Panc1 (cell line): ENCODE data around the gene RAB43. TPM values are rescaled to one million over a fixed set of nuclear protein-coding genes. Genes with fewer than 3 reads are reported as not detected.

Experiments used
- ATAC-seq: fragments of 200-7000 bp; cut with Tn5 transposase; 2 replicates; pipeline ENCODE4 v1.9.1; 2020; ENCODE audit warnings: mild to moderate bottlenecking, moderate library complexity
- BruUV-seq: library from RNA; stranded (reverse); fragments of 400-500 nt; replicated peaks from 2 replicates; lab custom pipeline; 2021; lab: Mats Ljungman, UMichigan
- CTCF ChIA-PET: fragments of 300-600 bp; sonication (Branson Sonifier 250); formaldehyde crosslinking; loops from one replicate; lab custom pipeline; 2022; ENCODE audit warnings: antibody characterized with exemption; lab: Charles Lee
- POLR2A ChIA-PET: fragments of 300-600 bp; sonication (Branson Sonifier 250); formaldehyde crosslinking; loops from one replicate; lab custom pipeline; 2022; ENCODE audit warnings: antibody characterized with exemption; lab: Charles Lee
- DNase-seq: peaks from one replicate; pipeline ENCODE4 v3.0.0-alpha.2; 2010; ENCODE audit warnings: low read depth, low spot score
- H3K27ac ChIP-seq: 2 replicates; pipeline ENCODE4 v1.5.1; 2011; ENCODE audit warnings: mild to moderate bottlenecking, low read length, inconsistent platforms
- H3K27me3 ChIP-seq: fragments of 200-500 bp; sonication (Bioruptor generic); 2 replicates; pipeline ENCODE4 v1.6.0; 2014; ENCODE audit warnings: low read length, inconsistent platforms; ENCODE audit not compliant: control insufficient read depth, insufficient read depth
- H3K36me3 ChIP-seq: fragments of 200-500 bp; sonication (Bioruptor generic); 2 replicates; pipeline ENCODE4 v1.5.1; 2014; ENCODE audit warnings: inconsistent platforms, mild to moderate bottlenecking, low read length, moderate library complexity; ENCODE audit not compliant: control insufficient read depth, insufficient read depth
- H3K4me1 ChIP-seq: 2 replicates; pipeline ENCODE4 v1.5.1; 2011; ENCODE audit warnings: inconsistent platforms, mild to moderate bottlenecking, low read length, moderate library complexity; ENCODE audit not compliant: control insufficient read depth, insufficient read depth
- H3K4me3 ChIP-seq, 2 experiments: 2 replicates each; pipeline ENCODE4 v1.5.1; 2011 to 2012; ENCODE audit warnings: low read depth in 2 of 2, low read length in 2 of 2, mild to moderate bottlenecking in 2 of 2, inconsistent platforms in 1 of 2, moderate library complexity in 1 of 2
- H3K9me3 ChIP-seq: fragments of 200-500 bp; sonication (Bioruptor generic); 2 replicates; pipeline ENCODE4 v1.5.1; 2014; ENCODE audit warnings: low read depth, mild to moderate bottlenecking, inconsistent platforms, low read length, moderate library complexity; ENCODE audit not compliant: control insufficient read depth, insufficient read depth
- CTCF ChIP-seq: fragments of 450-650 bp; IDR thresholded peaks from 2 replicates; pipeline ENCODE4 v1.5.1; 2017; ENCODE audit warnings: mild to moderate bottlenecking
- POLR2AphosphoS5 ChIP-seq: IDR thresholded peaks from 2 replicates; pipeline ENCODE4 v1.6.1; 2012; ENCODE audit warnings: mild to moderate bottlenecking, low read depth, low read length, moderate library complexity
- REST ChIP-seq, 2 experiments: IDR thresholded peaks; 2 replicates each; pipeline ENCODE4 v1.6.1; 2011 to 2012; ENCODE audit warnings: low read depth in 2 of 2, control low read depth in 1 of 2, low read length in 1 of 2, mild to moderate bottlenecking in 1 of 2, moderate library complexity in 1 of 2; ENCODE audit not compliant: insufficient read depth in 1 of 2
- SIN3A ChIP-seq: IDR thresholded peaks from 2 replicates; pipeline ENCODE4 v1.6.1; 2012; ENCODE audit warnings: low read depth, mild to moderate bottlenecking, low read length, moderate library complexity, borderline replicate concordance; ENCODE audit not compliant: insufficient read depth
- TCF7L2 ChIP-seq: IDR thresholded peaks from 2 replicates; pipeline ENCODE4 v1.6.1; 2011; ENCODE audit warnings: mild to moderate bottlenecking, low read depth, low read length, inconsistent platforms
- in situ Hi-C: cut with HindIII; loops from 2 replicates; pipeline ENCODE4 v1.10.0; 2016; ENCODE audit warnings: low sequenced_read_pairs, low pct_unique_long_range_greater_than_20kb
- intact Hi-C: fragments of 100-400 bp; cut with micrococcal nuclease; formaldehyde crosslinking; loops from one replicate; pipeline ENCODE4 v1.10.0; 2022; ENCODE audit not compliant: unreplicated experiment
- total RNA-seq: library from RNA; stranded (reverse); gene quantifications from one replicate; pipeline ENCODE4 v1.2.1, GENCODE V29; 2021; ENCODE audit not compliant: unreplicated experiment

The RAB43 gene
- total RNA-seq, 1 experiment from 2014 or later: 27.7 TPM

GRCh38 chr3:129085165-129085715, 36.4 kb downstream of the RAB43 start:
- DNase-seq: no peak
- Histone ChIP-seq H3K27ac (no peak overlapping the region), H3K36me3 (no peaks in the 10 kb centered on the region), H3K4me3 (no peak overlapping the region), H3K9me3 (no peaks in the 10 kb centered on the region), H3K4me1 (peaks cover 4% of the 10 kb centered on the region), H3K27me3 (no peaks in the 10 kb centered on the region)
- ChIA-PET CTCF (no interaction called here), POLR2A (interaction anchor here (0.6 to 0.7 kb wide), 2 partner anchors 26 to 140 kb away, joined by 5 to 17 read pairs; no protein-coding TSS in a partner anchor)
- ATAC-seq: no peak
- intact Hi-C loops (loop anchor here (10.0 kb wide), 1 partner anchor 110 kb away; no protein-coding TSS in a partner anchor), in situ Hi-C loops (no loop called here)
- BruUV-seq: no TSS peak
- no peak for TF ChIP-seq SIN3A
- no peak for TF ChIP-seq CTCF
- no peak for TF ChIP-seq REST (IDR thresholded peaks at IDR 0.05; ENCODE audit: insufficient read depth in 1 of 2, low read depth in 2 of 2, low read length in 1 of 2)
- no peak for TF ChIP-seq POLR2AphosphoS5
- no peak for TF ChIP-seq TCF7L2

GRCh38 chr3:129084501-129084900, 37.1 kb downstream of the RAB43 start:
- no peak overlapping the region for H3K4me3 ChIP-seq
- H3K27ac ChIP-seq: no peak overlapping the region
- no TSS peak for BruUV-seq
- DNase-seq: no peak
- no peaks in the 10 kb centered on the region for H3K36me3 ChIP-seq
- intact Hi-C loops: loop anchor here (10.0 kb wide), 1 partner anchor 110 kb away; no protein-coding TSS in a partner anchor
- peaks cover 4% of the 10 kb centered on the region for H3K4me1 ChIP-seq
- TF ChIP-seq CTCF (no peak), REST (IDR thresholded peaks at IDR 0.05; ENCODE audit: insufficient read depth in 1 of 2, low read depth in 2 of 2, low read length in 1 of 2) (no peak), POLR2AphosphoS5 (no peak), SIN3A (no peak), TCF7L2 (no peak)
- in situ Hi-C loops: no loop called here
- CTCF ChIA-PET: interaction anchor here (0.6 kb wide), 2 partner anchors 22 to 68 kb away, joined by 3 to 8 read pairs; no protein-coding TSS in a partner anchor
- POLR2A ChIA-PET: interaction anchor here (0.7 kb wide), 1 partner anchor 141 kb away, joined by 17 read pairs; no protein-coding TSS in a partner anchor
- no peaks in the 10 kb centered on the region for H3K27me3 ChIP-seq
- no peak for ATAC-seq
- H3K9me3 ChIP-seq: no peaks in the 10 kb centered on the region
